Muscle layer of colon (tissue), 2 donors: ENCODE results near the gene ATF7.
"Not testable (repeated sequence)": the region's sequence is repeated elsewhere in the genome, so short reads cannot be mapped to it uniquely, and the experiment has no call there.

Experiments
- H3K27ac ChIP-seq: one replicate; pipeline ENCODE4 v1.7.0; 2013; ENCODE audit warnings: low read depth, mild to moderate bottlenecking, low read length, moderate library complexity
- H3K27me3 ChIP-seq, 2 donors: one replicate each; pipeline ENCODE4 v1.7.0; 2013; ENCODE audit warnings: low read length in 2 of 2, mild to moderate bottlenecking in 2 of 2; ENCODE audit not compliant: insufficient read depth in 2 of 2, control insufficient read depth in 1 of 2
- H3K36me3 ChIP-seq: one replicate; pipeline ENCODE4 v1.7.0; 2013; ENCODE audit warnings: mild to moderate bottlenecking, low read length; ENCODE audit not compliant: insufficient read depth
- H3K4me1 ChIP-seq: one replicate; pipeline ENCODE4 v1.7.0; 2013; ENCODE audit warnings: mild to moderate bottlenecking, low read length; ENCODE audit not compliant: insufficient read depth
- H3K4me3 ChIP-seq, 2 donors: one replicate each; pipeline ENCODE4 v1.7.0; 2013; ENCODE audit warnings: low read length in 2 of 2, low read depth in 1 of 2, mild to moderate bottlenecking in 1 of 2, moderate library complexity in 1 of 2
- H3K9ac ChIP-seq: one replicate; pipeline ENCODE4 v1.7.0; 2013; ENCODE audit warnings: low read length
- H3K9me3 ChIP-seq: one replicate; pipeline ENCODE4 v1.7.0; 2013; ENCODE audit warnings: mild to moderate bottlenecking, low read length
- donor health status: abdominal sarcoma.
- donor health status: Adenocarcinoma of cecum.

Gene ATF7

DNA sequence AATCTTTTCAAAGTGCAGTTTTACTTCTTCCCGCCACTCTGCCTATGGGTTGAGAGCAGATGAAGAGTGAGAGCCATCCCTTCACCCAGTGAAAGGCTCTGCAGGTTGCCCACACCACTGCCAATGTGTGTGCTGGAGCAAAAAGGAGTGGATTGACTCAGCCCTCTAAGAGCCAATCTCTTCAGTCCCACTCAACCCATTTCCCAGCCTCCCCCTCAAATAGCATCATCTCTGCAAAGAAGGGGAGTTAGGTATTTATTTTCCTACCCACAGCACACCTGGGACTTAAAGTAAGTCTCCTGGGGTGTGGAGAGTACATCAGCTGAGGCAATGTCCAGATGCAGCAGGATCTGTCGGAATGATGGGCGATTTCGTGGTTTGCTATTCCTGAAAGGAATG is 142.2 kb downstream of the ATF7 start:
- H3K27ac ChIP-seq = no peak overlapping the region
- no peaks in the 10 kb centered on the region for H3K27me3 ChIP-seq
- no peaks in the 10 kb centered on the region for H3K4me1 ChIP-seq
- H3K36me3 ChIP-seq = peaks cover 67% of the 10 kb centered on the region
- H3K4me3 ChIP-seq = no peak overlapping the region
- H3K9me3 ChIP-seq = no peaks in the 10 kb centered on the region
- H3K9ac ChIP-seq = no peak overlapping the region

GRCh38 chr12:53483225-53483978 is 142.8 kb downstream of the ATF7 start:
- Histone ChIP-seq H3K27me3 (no peaks in the 10 kb centered on the region), H3K27ac (no peak overlapping the region), H3K4me1 (no peaks in the 10 kb centered on the region), H3K9me3 (no peaks in the 10 kb centered on the region), H3K4me3 (no peak overlapping the region), H3K36me3 (peaks cover 71% of the 10 kb centered on the region), H3K9ac (no peak overlapping the region)

DNA sequence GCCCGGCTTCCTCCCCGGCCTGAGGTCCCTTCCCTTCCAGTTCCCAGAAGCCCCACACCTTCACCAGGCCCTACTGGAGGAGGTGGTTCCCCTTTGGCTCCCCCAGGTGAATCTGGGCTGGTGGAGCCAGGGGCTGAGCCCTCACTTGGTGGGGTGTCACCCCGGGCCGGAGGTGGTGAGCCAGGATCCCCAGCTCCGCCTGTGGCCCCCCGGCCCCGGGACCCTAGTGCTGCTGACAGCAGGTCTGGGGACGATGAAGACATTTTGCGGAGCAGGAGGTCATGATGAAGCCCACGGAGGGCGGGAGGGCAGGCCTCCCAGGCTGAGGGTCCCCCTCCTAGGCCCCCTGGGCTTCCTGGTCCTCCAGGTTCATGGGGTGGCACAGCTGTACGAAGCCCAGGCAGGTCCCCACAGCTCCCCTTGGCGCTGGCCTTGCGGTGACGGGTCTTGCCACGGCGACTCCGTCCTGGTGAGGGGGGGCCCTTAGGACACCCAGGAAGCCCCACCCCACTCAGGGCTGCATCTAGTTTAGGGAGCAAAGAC is 143.5 kb downstream of the ATF7 start:
- H3K36me3 ChIP-seq = peaks cover 77% of the 10 kb centered on the region
- no peak overlapping the region for H3K27ac ChIP-seq
- H3K4me1 ChIP-seq = no peaks in the 10 kb centered on the region
- H3K27me3 ChIP-seq = no peaks in the 10 kb centered on the region
- no peak overlapping the region for H3K4me3 ChIP-seq
- no peaks in the 10 kb centered on the region for H3K9me3 ChIP-seq
- no peak overlapping the region for H3K9ac ChIP-seq

- Histone ChIP-seq H3K27ac (no peak overlapping the region), H3K36me3 (peaks cover 80% of the 10 kb centered on the region), H3K27me3 (no peaks in the 10 kb centered on the region), H3K9ac (no peak overlapping the region), H3K4me1 (no peaks in the 10 kb centered on the region), H3K4me3 (no peak overlapping the region), H3K9me3 (no peaks in the 10 kb centered on the region)
Measured at GRCh38 chr12:53481939-53482586, 144.1 kb downstream of the ATF7 start.

- H3K9ac ChIP-seq, H3K27me3 ChIP-seq, H3K9me3 ChIP-seq, H3K4me3 ChIP-seq, H3K4me1 ChIP-seq, H3K27ac ChIP-seq: not testable (repeated sequence)
- H3K36me3 ChIP-seq = peaks cover 82% of the 10 kb centered on the region
Measured at GRCh38 chr12:53481458-53481857, 144.7 kb downstream of the ATF7 start.

- Histone ChIP-seq H3K27me3 (no peaks in the 10 kb centered on the region), H3K4me1 (peaks cover 3% of the 10 kb centered on the region), H3K9me3 (no peaks in the 10 kb centered on the region), H3K27ac (no peak overlapping the region), H3K9ac (no peak overlapping the region), H3K4me3 (no peak overlapping the region), H3K36me3 (peaks cover 82% of the 10 kb centered on the region)
Measured at GRCh38 chr12:53480491-53481442, 145.4 kb downstream of the ATF7 start.

DNA sequence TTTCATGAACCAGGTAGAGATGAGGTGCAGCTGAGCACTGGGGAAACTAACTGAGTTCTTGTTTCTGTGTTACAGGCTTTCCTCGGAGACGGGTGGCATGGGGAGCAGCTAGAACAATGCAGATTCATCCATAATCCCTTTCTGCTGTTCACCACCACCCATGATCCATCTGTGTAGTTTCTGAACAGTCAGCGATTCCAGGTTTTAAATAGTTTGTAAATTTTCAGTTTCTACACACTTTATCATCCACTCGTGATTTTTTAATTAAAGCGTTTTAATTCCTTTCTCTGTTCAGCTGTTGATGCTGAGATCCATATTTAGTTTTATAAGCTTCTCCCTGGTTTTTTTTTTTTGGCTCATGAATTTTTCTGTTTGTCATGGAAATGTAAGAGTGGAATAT is 146.9 kb downstream of the ATF7 start:
- H3K36me3 ChIP-seq = peaks cover 83% of the 10 kb centered on the region
- H3K4me3 ChIP-seq = no peak overlapping the region
- H3K27me3 ChIP-seq = no peaks in the 10 kb centered on the region
- H3K9ac ChIP-seq = no peak overlapping the region
- no peaks in the 10 kb centered on the region for H3K9me3 ChIP-seq
- peaks cover 14% of the 10 kb centered on the region for H3K4me1 ChIP-seq
- H3K27ac ChIP-seq = no peak overlapping the region

DNA sequence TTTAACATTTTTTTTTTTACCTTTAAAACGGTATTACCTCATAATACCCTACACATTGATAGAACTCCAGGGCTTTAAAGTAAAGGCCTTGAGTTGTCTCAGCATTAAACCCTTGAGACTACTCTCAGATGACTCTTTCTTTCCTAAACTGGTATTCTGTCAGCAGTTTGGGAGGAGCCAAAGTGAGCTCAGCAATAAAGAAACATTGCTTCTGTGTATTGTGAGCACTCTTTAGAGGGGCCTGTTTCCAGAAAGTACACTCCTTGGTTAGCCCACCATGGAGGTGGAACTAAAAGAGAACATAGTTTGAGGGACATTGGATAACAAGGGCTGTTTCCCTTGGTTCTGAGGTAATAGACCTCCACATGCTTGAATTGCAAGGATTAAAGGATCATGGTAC is 147.3 kb downstream of the ATF7 start:
- no peaks in the 10 kb centered on the region for H3K9me3 ChIP-seq
- H3K4me1 ChIP-seq = peaks cover 14% of the 10 kb centered on the region
- no peaks in the 10 kb centered on the region for H3K27me3 ChIP-seq
- peaks cover 83% of the 10 kb centered on the region for H3K36me3 ChIP-seq
- H3K4me3 ChIP-seq = no peak overlapping the region
- no peak overlapping the region for H3K27ac ChIP-seq
- no peak overlapping the region for H3K9ac ChIP-seq

DNA sequence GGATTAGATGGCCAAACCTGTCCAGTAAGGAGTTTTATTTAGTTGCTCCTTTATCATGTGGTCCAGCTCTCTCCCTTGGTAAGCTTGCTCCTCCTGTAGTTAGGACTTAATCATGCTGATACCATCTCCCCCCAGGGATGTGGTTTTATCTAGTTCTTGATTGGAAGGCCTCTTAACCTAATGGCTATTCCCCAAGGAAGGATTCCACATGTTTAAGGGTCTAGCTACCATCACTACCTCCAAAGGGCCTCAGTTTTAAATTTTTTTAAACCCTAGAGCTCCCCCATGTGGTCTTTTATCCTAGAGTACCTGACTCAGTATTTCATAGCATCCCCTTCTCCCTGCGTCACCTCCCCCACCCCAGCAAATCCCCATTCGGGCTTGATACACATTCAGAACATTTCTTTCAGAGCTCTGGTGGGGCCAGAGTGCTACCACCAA is 149.4 kb downstream of the ATF7 start:
- no peaks in the 10 kb centered on the region for H3K27me3 ChIP-seq
- no peak overlapping the region for H3K9ac ChIP-seq
- H3K9me3 ChIP-seq = no peaks in the 10 kb centered on the region
- H3K4me1 ChIP-seq = peaks cover 17% of the 10 kb centered on the region
- H3K4me3 ChIP-seq = no peak overlapping the region
- H3K36me3 ChIP-seq = peaks cover 85% of the 10 kb centered on the region
- no peak overlapping the region for H3K27ac ChIP-seq

DNA sequence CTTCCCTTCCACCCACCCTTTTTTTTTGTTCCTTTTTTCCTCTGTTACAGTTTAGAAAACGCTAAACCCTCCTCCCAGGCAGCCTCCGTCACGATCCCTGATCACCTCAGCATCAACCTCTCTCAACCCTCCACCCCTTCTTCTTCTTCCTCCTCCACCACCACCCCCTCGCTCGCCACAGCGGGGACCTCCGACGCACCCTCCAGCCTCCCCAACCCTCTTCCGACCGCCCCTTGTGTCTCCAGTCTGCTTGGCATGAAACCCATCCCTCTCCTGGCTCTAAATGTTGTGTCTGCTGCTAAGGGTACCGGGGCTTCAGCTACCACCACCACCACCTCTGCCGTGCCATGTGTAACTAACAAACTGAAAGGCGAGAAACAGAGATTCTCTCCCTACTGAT is 151.4 kb downstream of the ATF7 start:
- Histone ChIP-seq H3K36me3 (peaks cover 89% of the 10 kb centered on the region), H3K4me1 (peaks cover 17% of the 10 kb centered on the region), H3K9ac (no peak overlapping the region), H3K27ac (no peak overlapping the region), H3K27me3 (no peaks in the 10 kb centered on the region), H3K9me3 (no peaks in the 10 kb centered on the region), H3K4me3 (no peak overlapping the region)

DNA sequence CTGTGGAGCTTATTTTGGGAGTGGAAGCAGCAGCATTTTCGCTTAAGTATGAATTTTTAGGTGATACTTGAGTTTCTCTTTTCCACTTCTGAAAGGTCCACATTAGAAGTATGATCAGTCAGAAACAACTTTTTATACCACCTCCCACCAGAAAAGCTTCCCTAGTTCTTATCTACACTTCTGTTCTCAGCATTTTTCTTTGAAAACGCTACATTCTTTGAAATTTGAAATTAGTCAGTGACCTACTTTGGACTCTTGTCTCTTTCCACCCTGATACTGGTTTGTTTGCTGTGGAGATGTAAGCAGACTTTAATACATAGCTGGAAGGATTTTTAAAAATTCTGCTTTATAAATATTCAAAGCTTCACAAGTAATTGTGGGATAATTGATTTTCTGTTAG is 152.1 kb downstream of the ATF7 start:
- no peaks in the 10 kb centered on the region for H3K27me3 ChIP-seq
- H3K9ac ChIP-seq = no peak overlapping the region
- H3K9me3 ChIP-seq = no peaks in the 10 kb centered on the region
- H3K4me1 ChIP-seq = peaks cover 17% of the 10 kb centered on the region
- peaks cover 90% of the 10 kb centered on the region for H3K36me3 ChIP-seq
- H3K4me3 ChIP-seq = no peak overlapping the region
- no peak overlapping the region for H3K27ac ChIP-seq
